ENCODE results near the gene IFITM2. TPM values are rescaled to one million over a fixed set of nuclear protein-coding genes. Genes with fewer than 3 reads are reported as not detected.
"Not testable (repeated sequence)": the region's sequence is repeated elsewhere in the genome, so short reads cannot be mapped to it uniquely, and the experiment has no call there.

Gene IFITM2
- total RNA-seq, 4 donors from 2014 or later = 83.2 to 318 (median 92.9) TPM

GRCh38 chr11:346529-346928 is 38.9 kb downstream of the IFITM2 start:
- intact Hi-C loops (cut with DNase I) = no loop called here
- H3K27me3 ChIP-seq = no peaks in the 10 kb centered on the region
- H3K4me1 ChIP-seq = peaks cover 0 to 5% of the 10 kb centered on the region in 2 donors
- H3K4me3 ChIP-seq (replicated peaks in 1 of 3) = no peak overlapping the region
- no peaks in the 10 kb centered on the region for H3K9me3 ChIP-seq
- DNase-seq = no peak
- no peak for TF ChIP-seq CTCF (IDR thresholded peaks at IDR 0.05)
- TF ChIP-seq POLR2A (IDR thresholded peaks at IDR 0.05) = no peak
- H3K36me3 ChIP-seq = no peaks in the 10 kb centered on the region
- WGBS, 2 donors = 88 to 92% methylated on average over 3 of the region's 3 CpGs
- H3K27ac ChIP-seq = no peak overlapping the region

GRCh38 chr11:349270-349954 is 41.8 kb downstream of the IFITM2 start:
- H3K27me3 ChIP-seq; intact Hi-C loops (cut with DNase I); H3K9me3 ChIP-seq; H3K4me3 ChIP-seq (replicated peaks in 1 of 3); H3K36me3 ChIP-seq; DNase-seq; H3K27ac ChIP-seq: not testable (repeated sequence)
- WGBS, 2 donors = 92 to 96% methylated on average over 8 of the region's 8 CpGs
- peaks cover 15 to 25% of the 10 kb centered on the region in 2 donors for H3K4me1 ChIP-seq

- H3K4me3 ChIP-seq (replicated peaks in 1 of 3); H3K27me3 ChIP-seq; H3K27ac ChIP-seq; H3K36me3 ChIP-seq; H3K9me3 ChIP-seq; DNase-seq: not testable (repeated sequence)
- intact Hi-C loops (cut with DNase I) = loop anchor here (5.0 kb wide), 1 partner anchor 33 kb away; no protein-coding TSS in a partner anchor
- 44 to 58% methylated on average over 13 to 14 of the region's 16 CpGs for WGBS, 2 donors
- peaks cover 17 to 27% of the 10 kb centered on the region in 2 donors for H3K4me1 ChIP-seq
Observed at GRCh38 chr11:350033-350722, 42.6 kb downstream of the IFITM2 start.

- H3K36me3 ChIP-seq = no peaks in the 10 kb centered on the region
- WGBS, 2 donors = 83 to 84% methylated on average over 18 of the region's 18 CpGs
- H3K4me1 ChIP-seq = peaks cover 23 to 33% of the 10 kb centered on the region in 2 donors
- DNase-seq = no peak
- no peak for TF ChIP-seq POLR2A (IDR thresholded peaks at IDR 0.05)
- no peak for TF ChIP-seq CTCF (IDR thresholded peaks at IDR 0.05)
- H3K27ac ChIP-seq = no peak overlapping the region
- intact Hi-C loops (cut with DNase I) = loop anchor here (5.0 kb wide), 1 partner anchor 33 kb away; no protein-coding TSS in a partner anchor
- H3K27me3 ChIP-seq = no peaks in the 10 kb centered on the region
- H3K4me3 ChIP-seq (replicated peaks in 1 of 3) = no peak overlapping the region
- H3K9me3 ChIP-seq = no peaks in the 10 kb centered on the region
Observed at GRCh38 chr11:350723-351255, 43.2 kb downstream of the IFITM2 start.

- Histone ChIP-seq H3K36me3 (no peaks in the 10 kb centered on the region), H3K9me3 (no peaks in the 10 kb centered on the region), H3K4me3 (replicated peaks in 1 of 3) (no peak overlapping the region), H3K27ac (no peak overlapping the region), H3K4me1 (peaks cover 24 to 34% of the 10 kb centered on the region in 2 donors), H3K27me3 (no peaks in the 10 kb centered on the region)
- intact Hi-C loops (cut with DNase I) = loop anchor here (5.0 kb wide), 1 partner anchor 34 kb away; no protein-coding TSS in a partner anchor
- TF ChIP-seq POLR2A (IDR thresholded peaks at IDR 0.05) = no peak
- TF ChIP-seq CTCF (IDR thresholded peaks at IDR 0.05) = no peak
- DNase-seq = no peak
- whole genome bisulfite sequencing, 2 donors = 98 to 99% methylated on average over 14 of the region's 14 CpGs
Observed at GRCh38 chr11:351411-351810, 43.8 kb downstream of the IFITM2 start.

Measured in thyroid gland (tissue), 4 donors.